Esophagus squamous epithelium (tissue), 4 donors: ENCODE measurements around the gene CD46.

Source experiments
- CTCF ChIP-seq, 6 experiments: fragments of 450-650 bp in 4 of 6; fragments of 200-600 bp in 2 of 6; sonication (generic) in 2 of 6; IDR thresholded peaks; one replicate each; pipeline ENCODE4 v1.5.1; 2016 to 2019; ENCODE audit warnings: antibody characterized with exemption in 6 of 6, mild to moderate bottlenecking in 4 of 6, moderate library complexity in 4 of 6
- POLR2A ChIP-seq, 4 donors: fragments of 450-650 bp; IDR thresholded peaks; one replicate each; pipeline ENCODE4 v1.6.1; 2017; ENCODE audit warnings: antibody characterized with exemption in 4 of 4, mild to moderate bottlenecking in 4 of 4, moderate library complexity in 3 of 4

GRCh38 chr1:207826557-207827487 is 75.0 kb downstream of the CD46 start:
- TF ChIP-seq CTCF (IDR thresholded peaks at IDR 0.05) (peak in 1 of 6 experiments; percentile 2), POLR2A (IDR thresholded peaks at IDR 0.05) (peak in 1 of 4 donors; percentile 31)
